ENCODE data around the gene LYSMD3. TPM values are rescaled to one million over a fixed set of nuclear protein-coding genes. Genes with fewer than 3 reads are reported as not detected.

Gene LYSMD3
- total and polyA plus RNA-seq, 10 of the 15 experiments (the other 5 are each of a cell fraction or from before 2014, with no cell fraction given) = 3.9 to 22.5 (median 12.6) TPM

DNA sequence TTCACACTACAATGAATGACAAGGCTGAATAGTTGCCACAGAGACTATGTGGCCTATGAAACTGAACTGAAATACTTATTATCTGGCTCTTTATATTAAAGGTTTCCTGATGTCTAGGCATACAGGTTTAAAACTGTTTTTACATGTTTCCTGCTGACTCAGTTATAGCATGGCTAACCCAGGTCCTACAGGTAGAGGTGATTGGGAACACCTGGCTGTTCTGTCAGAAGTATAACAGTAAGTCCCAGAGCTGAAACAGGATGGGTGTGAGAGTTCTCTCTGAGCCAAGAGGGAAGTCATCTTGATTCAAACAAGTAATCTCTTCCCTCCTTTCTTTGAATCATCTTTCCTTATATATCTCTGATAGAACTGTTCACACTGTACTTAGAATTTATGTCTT, 24.3 kb upstream of the LYSMD3 start:
- no peaks in the 10 kb centered on the region for H4K20me1 ChIP-seq (ENCODE audit: control insufficient read depth, insufficient read depth)
- no peak overlapping the region for H3K4me3 ChIP-seq
- DNase-seq (ENCODE audit: low read depth, low spot score) (no peak), FAIRE-seq (no peak), ATAC-seq (no peak)
- ChIA-PET CTCF (no interaction called here), POLR2A (no interaction called here), SMC1A (ENCODE audit: uncharacterized antibody, unreplicated experiment) (interaction anchor here (0.6 kb wide), 1 partner anchor 1920 kb away, joined by 3 read pairs; no protein-coding TSS in a partner anchor), RAD21 (ENCODE audit: unreplicated experiment) (no interaction called here)
- no TSS peak for BruUV-seq (replicated peaks)
- no peak overlapping the region for H3K9ac ChIP-seq (ENCODE audit: control insufficient read depth, insufficient read depth, low read length)
- H3K36me3 ChIP-seq (ENCODE audit: control insufficient read depth in 2 of 2, insufficient read depth in 2 of 2, low read length in 1 of 2) = no peaks in the 10 kb centered on the region
- no peaks in the 10 kb centered on the region for H3K9me3 ChIP-seq (replicated peaks; ENCODE audit: control insufficient read depth, insufficient read depth, low read length)
- no peak overlapping the region for H3K27ac ChIP-seq (ENCODE audit: control insufficient read depth, insufficient read depth)
- peaks cover under 1 to 16% of the 10 kb centered on the region in 2 experiments; a peak in 3 of 4 replicates for H3K27me3 ChIP-seq (replicated peaks in 1 of 2; ENCODE audit: control insufficient read depth in 2 of 2, insufficient read depth in 2 of 2, low read length in 1 of 2)
- TF ChIP-seq CBX5 (IDR thresholded peaks at IDR 0.05; ENCODE audit: low read depth) (no peak), HDAC2 (IDR thresholded peaks at IDR 0.05) (no peak), ATF7 (IDR thresholded peaks at IDR 0.05; ENCODE audit: low read depth) (no peak)
- no peaks in the 10 kb centered on the region for H3K4me1 ChIP-seq (ENCODE audit: control insufficient read depth, insufficient read depth, low read length)
- in situ Hi-C loops (cut with MboI) = no loop called here
- no peak overlapping the region for H2AFZ ChIP-seq (ENCODE audit: control insufficient read depth, low read depth, low read length)
- H3K4me2 ChIP-seq (ENCODE audit: control insufficient read depth, insufficient read depth) = no peak overlapping the region
- H3K79me2 ChIP-seq (ENCODE audit: control insufficient read depth, insufficient read depth, low read length) = no peaks in the 10 kb centered on the region
- intact Hi-C loops (cut with micrococcal nuclease; ENCODE audit: unreplicated experiment) = no loop called here

DNA sequence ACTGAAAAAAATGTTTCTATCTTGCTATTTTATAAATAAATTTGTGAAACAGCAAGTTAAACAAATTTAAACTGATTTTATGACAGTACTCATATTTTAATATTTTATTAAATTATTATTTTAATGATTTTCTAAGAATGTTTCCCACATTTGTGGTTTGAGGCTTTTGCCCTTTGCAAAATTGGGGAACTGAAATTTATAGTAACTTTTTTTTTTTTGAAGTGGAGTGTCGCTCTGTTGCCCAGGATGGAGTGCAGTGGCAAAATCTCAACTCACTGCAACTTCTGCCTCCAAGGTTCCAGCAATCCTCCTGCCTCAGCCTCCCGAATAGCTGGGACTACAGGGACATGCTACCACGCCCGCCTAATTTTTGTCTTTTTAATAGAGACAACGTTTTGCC, 22.0 kb upstream of the LYSMD3 start:
- FAIRE-seq = no peak
- TF ChIP-seq RUNX3 (IDR thresholded peaks at IDR 0.05; ENCODE audit: low read length) (peak; percentile 51), ZNF207 (IDR thresholded peaks at IDR 0.05; ENCODE audit: borderline replicate concordance) (no peak), STAT3 (IDR thresholded peaks at IDR 0.05; ENCODE audit: low read depth, low read length) (no peak), ZBED1 (IDR thresholded peaks at IDR 0.05; ENCODE audit: borderline replicate concordance) (no peak)
- TF ChIP-seq, protein P1, sequence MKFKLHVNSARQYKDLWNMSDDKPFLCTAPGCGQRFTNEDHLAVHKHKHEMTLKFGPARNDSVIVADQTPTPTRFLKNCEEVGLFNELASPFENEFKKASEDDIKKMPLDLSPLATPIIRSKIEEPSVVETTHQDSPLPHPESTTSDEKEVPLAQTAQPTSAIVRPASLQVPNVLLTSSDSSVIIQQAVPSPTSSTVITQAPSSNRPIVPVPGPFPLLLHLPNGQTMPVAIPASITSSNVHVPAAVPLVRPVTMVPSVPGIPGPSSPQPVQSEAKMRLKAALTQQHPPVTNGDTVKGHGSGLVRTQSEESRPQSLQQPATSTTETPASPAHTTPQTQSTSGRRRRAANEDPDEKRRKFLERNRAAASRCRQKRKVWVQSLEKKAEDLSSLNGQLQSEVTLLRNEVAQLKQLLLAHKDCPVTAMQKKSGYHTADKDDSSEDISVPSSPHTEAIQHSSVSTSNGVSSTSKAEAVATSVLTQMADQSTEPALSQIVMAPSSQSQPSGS (IDR thresholded peaks at IDR 0.05; ENCODE audit: low read length) = no peak
- TF ChIP-seq, protein P2, sequence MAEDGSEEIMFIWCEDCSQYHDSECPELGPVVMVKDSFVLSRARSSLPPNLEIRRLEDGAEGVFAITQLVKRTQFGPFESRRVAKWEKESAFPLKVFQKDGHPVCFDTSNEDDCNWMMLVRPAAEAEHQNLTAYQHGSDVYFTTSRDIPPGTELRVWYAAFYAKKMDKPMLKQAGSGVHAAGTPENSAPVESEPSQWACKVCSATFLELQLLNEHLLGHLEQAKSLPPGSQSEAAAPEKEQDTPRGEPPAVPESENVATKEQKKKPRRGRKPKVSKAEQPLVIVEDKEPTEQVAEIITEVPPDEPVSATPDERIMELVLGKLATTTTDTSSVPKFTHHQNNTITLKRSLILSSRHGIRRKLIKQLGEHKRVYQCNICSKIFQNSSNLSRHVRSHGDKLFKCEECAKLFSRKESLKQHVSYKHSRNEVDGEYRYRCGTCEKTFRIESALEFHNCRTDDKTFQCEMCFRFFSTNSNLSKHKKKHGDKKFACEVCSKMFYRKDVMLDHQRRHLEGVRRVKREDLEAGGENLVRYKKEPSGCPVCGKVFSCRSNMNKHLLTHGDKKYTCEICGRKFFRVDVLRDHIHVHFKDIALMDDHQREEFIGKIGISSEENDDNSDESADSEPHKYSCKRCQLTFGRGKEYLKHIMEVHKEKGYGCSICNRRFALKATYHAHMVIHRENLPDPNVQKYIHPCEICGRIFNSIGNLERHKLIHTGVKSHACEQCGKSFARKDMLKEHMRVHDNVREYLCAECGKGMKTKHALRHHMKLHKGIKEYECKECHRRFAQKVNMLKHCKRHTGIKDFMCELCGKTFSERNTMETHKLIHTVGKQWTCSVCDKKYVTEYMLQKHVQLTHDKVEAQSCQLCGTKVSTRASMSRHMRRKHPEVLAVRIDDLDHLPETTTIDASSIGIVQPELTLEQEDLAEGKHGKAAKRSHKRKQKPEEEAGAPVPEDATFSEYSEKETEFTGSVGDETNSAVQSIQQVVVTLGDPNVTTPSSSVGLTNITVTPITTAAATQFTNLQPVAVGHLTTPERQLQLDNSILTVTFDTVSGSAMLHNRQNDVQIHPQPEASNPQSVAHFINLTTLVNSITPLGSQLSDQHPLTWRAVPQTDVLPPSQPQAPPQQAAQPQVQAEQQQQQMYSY (CRISPR knock-in tag; IDR thresholded peaks at IDR 0.05) = no peak
- TF ChIP-seq, protein P3, sequence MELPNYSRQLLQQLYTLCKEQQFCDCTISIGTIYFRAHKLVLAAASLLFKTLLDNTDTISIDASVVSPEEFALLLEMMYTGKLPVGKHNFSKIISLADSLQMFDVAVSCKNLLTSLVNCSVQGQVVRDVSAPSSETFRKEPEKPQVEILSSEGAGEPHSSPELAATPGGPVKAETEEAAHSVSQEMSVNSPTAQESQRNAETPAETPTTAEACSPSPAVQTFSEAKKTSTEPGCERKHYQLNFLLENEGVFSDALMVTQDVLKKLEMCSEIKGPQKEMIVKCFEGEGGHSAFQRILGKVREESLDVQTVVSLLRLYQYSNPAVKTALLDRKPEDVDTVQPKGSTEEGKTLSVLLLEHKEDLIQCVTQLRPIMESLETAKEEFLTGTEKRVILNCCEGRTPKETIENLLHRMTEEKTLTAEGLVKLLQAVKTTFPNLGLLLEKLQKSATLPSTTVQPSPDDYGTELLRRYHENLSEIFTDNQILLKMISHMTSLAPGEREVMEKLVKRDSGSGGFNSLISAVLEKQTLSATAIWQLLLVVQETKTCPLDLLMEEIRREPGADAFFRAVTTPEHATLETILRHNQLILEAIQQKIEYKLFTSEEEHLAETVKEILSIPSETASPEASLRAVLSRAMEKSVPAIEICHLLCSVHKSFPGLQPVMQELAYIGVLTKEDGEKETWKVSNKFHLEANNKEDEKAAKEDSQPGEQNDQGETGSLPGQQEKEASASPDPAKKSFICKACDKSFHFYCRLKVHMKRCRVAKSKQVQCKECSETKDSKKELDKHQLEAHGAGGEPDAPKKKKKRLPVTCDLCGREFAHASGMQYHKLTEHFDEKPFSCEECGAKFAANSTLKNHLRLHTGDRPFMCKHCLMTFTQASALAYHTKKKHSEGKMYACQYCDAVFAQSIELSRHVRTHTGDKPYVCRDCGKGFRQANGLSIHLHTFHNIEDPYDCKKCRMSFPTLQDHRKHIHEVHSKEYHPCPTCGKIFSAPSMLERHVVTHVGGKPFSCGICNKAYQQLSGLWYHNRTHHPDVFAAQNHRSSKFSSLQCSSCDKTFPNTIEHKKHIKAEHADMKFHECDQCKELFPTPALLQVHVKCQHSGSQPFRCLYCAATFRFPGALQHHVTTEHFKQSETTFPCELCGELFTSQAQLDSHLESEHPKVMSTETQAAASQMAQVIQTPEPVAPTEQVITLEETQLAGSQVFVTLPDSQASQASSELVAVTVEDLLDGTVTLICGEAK (IDR thresholded peaks at IDR 0.05; ENCODE audit: borderline replicate concordance) = no peak

More for the DNA sequence above, 22.0 kb upstream of the LYSMD3 start:
- Histone ChIP-seq H3K27me3 (replicated peaks in 1 of 2; ENCODE audit: control insufficient read depth in 2 of 2, insufficient read depth in 2 of 2, low read length in 1 of 2) (peaks cover 0 to 2% of the 10 kb centered on the region in 2 experiments; a peak in 2 of 4 replicates), H2AFZ (ENCODE audit: control insufficient read depth, low read depth, low read length) (no peak overlapping the region), H3K4me2 (ENCODE audit: control insufficient read depth, insufficient read depth) (no peak overlapping the region), H4K20me1 (ENCODE audit: control insufficient read depth, insufficient read depth) (no peaks in the 10 kb centered on the region), H3K4me3 (no peak overlapping the region), H3K79me2 (ENCODE audit: control insufficient read depth, insufficient read depth, low read length) (no peaks in the 10 kb centered on the region), H3K36me3 (ENCODE audit: control insufficient read depth in 2 of 2, insufficient read depth in 2 of 2, low read length in 1 of 2) (no peaks in the 10 kb centered on the region), H3K27ac (ENCODE audit: control insufficient read depth, insufficient read depth) (no peak overlapping the region), H3K9ac (ENCODE audit: control insufficient read depth, insufficient read depth, low read length) (no peak overlapping the region), H3K9me3 (replicated peaks; ENCODE audit: control insufficient read depth, insufficient read depth, low read length) (no peaks in the 10 kb centered on the region), H3K4me1 (ENCODE audit: control insufficient read depth, insufficient read depth, low read length) (no peaks in the 10 kb centered on the region)
- ChIA-PET POLR2A (no interaction called here), CTCF (interaction anchor here (1.3 kb wide), 1 partner anchor 112 kb away, joined by 3 read pairs; no protein-coding TSS in a partner anchor), SMC1A (ENCODE audit: uncharacterized antibody, unreplicated experiment) (no interaction called here), RAD21 (ENCODE audit: unreplicated experiment) (no interaction called here)
- in situ Hi-C loops (cut with MboI) (no loop called here), intact Hi-C loops (cut with micrococcal nuclease; ENCODE audit: unreplicated experiment) (no loop called here)
- no TSS peak for BruUV-seq (replicated peaks)
- DNase-seq (ENCODE audit: low read depth, low spot score) (no peak), ATAC-seq (peak; percentile 48)
- WGBS (ENCODE audit: insufficient coverage, insufficient replicate concordance, low lambda C conversion rate, missing lambda C conversion rate) = 27% methylated on average over 5 of the region's 5 CpGs
